SK-N-MC (cell line): ENCODE results near the gene CDC73.

Experiments used
- EZH2 ChIP-seq: fragments of 200-600 bp; sonication (generic); IDR thresholded peaks from one replicate; pipeline ENCODE4 v1.6.1; 2017; ENCODE audit warnings: antibody characterized with exemption
- FOXP2 ChIP-seq: optimal IDR thresholded peaks from 2 replicates; pipeline ENCODE3; 2011; ENCODE audit warnings: mild to moderate bottlenecking, moderate library complexity; ENCODE audit not compliant: insufficient read depth; ENCODE audit errors: extremely low read length, control extremely low read depth
- POLR2AphosphoS5 ChIP-seq: IDR thresholded peaks from 2 replicates; pipeline ENCODE4 v1.6.1; 2012; ENCODE audit warnings: mild to moderate bottlenecking, low read depth, low read length, borderline replicate concordance

GRCh38 chr1:193229136-193229535 lies 107.3 kb downstream of the CDC73 start:
- TF ChIP-seq POLR2AphosphoS5 (no peak), EZH2 (no peak), FOXP2 (no peak)
